Small intestine (tissue), 7 donors: ENCODE data around the gene MAP3K10. TPM values are rescaled to one million over a fixed set of nuclear protein-coding genes. Genes with fewer than 3 reads are reported as not detected.
A peak's percentile ranks its signal among the peaks of the same experiment; 100 is the strongest.

ENCODE experiments used
- DNase-seq, 2 donors: peaks; one replicate each; pipeline versions ENCODE4 v3.0.0 to v3.0.0-alpha.2; 2013
- FAIRE-seq: peaks from 2 replicates; lab custom pipeline; 2012; peaks lifted over from hg19 to GRCh38; lab: Jason Lieb, UNC
- H3K27ac ChIP-seq, 3 donors: one replicate each; pipeline ENCODE4 v1.5.1; 2013; ENCODE audit warnings: low read length in 2 of 3, mild to moderate bottlenecking in 2 of 3, control low read depth in 1 of 3, inconsistent platforms in 1 of 3, low read depth in 1 of 3, moderate library complexity in 1 of 3
- H3K27me3 ChIP-seq, 3 donors: one replicate each; pipeline ENCODE4 v1.6.1; 2013; ENCODE audit warnings: low read length in 3 of 3, inconsistent platforms in 1 of 3; ENCODE audit not compliant: control insufficient read depth in 3 of 3, insufficient read depth in 3 of 3
- H3K36me3 ChIP-seq, 3 donors: one replicate each; pipeline ENCODE4 v1.6.1; 2013; ENCODE audit warnings: low read length in 3 of 3, inconsistent platforms in 1 of 3, low read depth in 1 of 3, mild to moderate bottlenecking in 1 of 3, moderate library complexity in 1 of 3; ENCODE audit not compliant: control insufficient read depth in 3 of 3, insufficient read depth in 2 of 3
- H3K4me1 ChIP-seq, 3 donors: one replicate each; pipeline ENCODE4 v1.6.1; 2013; ENCODE audit warnings: low read length in 2 of 3, inconsistent platforms in 1 of 3, low read depth in 1 of 3, mild to moderate bottlenecking in 1 of 3, moderate library complexity in 1 of 3; ENCODE audit not compliant: control insufficient read depth in 3 of 3, insufficient read depth in 2 of 3
- H3K4me3 ChIP-seq, 3 donors: one replicate each; pipeline ENCODE4 v1.5.1; 2013; ENCODE audit warnings: low read length in 3 of 3, control low read depth in 1 of 3, inconsistent platforms in 1 of 3, low read depth in 1 of 3, mild to moderate bottlenecking in 1 of 3, moderate library complexity in 1 of 3
- H3K9me3 ChIP-seq, 2 donors: one replicate each; pipeline ENCODE4 v1.6.1; 2013; ENCODE audit warnings: low read depth in 1 of 2, low read length in 1 of 2; ENCODE audit not compliant: control insufficient read depth in 2 of 2, insufficient read depth in 1 of 2
- WGBS, 3 donors: extraction: QIAGEN DNeasy Blood & Tissue Kit; methylation state at CpG; one replicate each; pipeline ENCODE4 v1.1.7; 2013; 5-methylcytosine and 5-hydroxymethylcytosine counted together
- polyA plus RNA-seq, 4 donors: library from polyadenylated mRNA; stranded (reverse) in 3 of 4; unstranded in 1 of 4; fragments of 200-250 nt in 3 of 4; fragments of 120-200 nt in 1 of 4; gene quantifications; one replicate each; pipeline versions ENCODE4 v1.2.1 to v1.2.3, GENCODE V29; 2013
- donor health status: healthy with polysubstance abuse.
- donor health status: control.
- donor health status: control.
- donor health status: Bipolar disorder and iron deficiency.
- donor health status: healthy.

The MAP3K10 gene
- polyA plus RNA-seq, 4 donors = 5.4 to 9.7 (median 6.9) TPM

- Histone ChIP-seq H3K4me3 (no peak overlapping the region), H3K9me3 (no peaks in the 10 kb centered on the region), H3K4me1 (no peaks in the 10 kb centered on the region), H3K27ac (no peak overlapping the region), H3K36me3 (no peaks in the 10 kb centered on the region), H3K27me3 (peaks cover 0 to 2% (median 2%) of the 10 kb centered on the region in 3 donors)
- FAIRE-seq = no peak
- 62 to 77% (median 69%) methylated on average over 20 to 21 of the region's 21 CpGs for WGBS, 3 donors
- DNase-seq = no peak
Measured at GRCh38 chr19:40147693-40148347, 43.4 kb upstream of the MAP3K10 start.

- Histone ChIP-seq H3K36me3 (no peaks in the 10 kb centered on the region), H3K9me3 (no peaks in the 10 kb centered on the region), H3K27me3 (peaks cover 0 to 2% (median 2%) of the 10 kb centered on the region in 3 donors), H3K4me1 (no peaks in the 10 kb centered on the region), H3K27ac (no peak overlapping the region), H3K4me3 (no peak overlapping the region)
- 83 to 95% (median 94%) methylated on average over 3 of the region's 3 CpGs for WGBS, 3 donors
- DNase-seq = no peak
- FAIRE-seq = no peak
Measured at GRCh38 chr19:40149501-40149900, 41.7 kb upstream of the MAP3K10 start.

GRCh38 chr19:40150170-40150569 lies 41.1 kb upstream of the MAP3K10 start:
- Histone ChIP-seq H3K36me3 (no peaks in the 10 kb centered on the region), H3K27me3 (peaks cover 0 to 2% (median 2%) of the 10 kb centered on the region in 3 donors), H3K4me3 (no peak overlapping the region), H3K9me3 (no peaks in the 10 kb centered on the region), H3K4me1 (no peaks in the 10 kb centered on the region), H3K27ac (no peak overlapping the region)
- FAIRE-seq = no peak
- DNase-seq = no peak
- 65 to 86% (median 72%) methylated on average over 5 of the region's 5 CpGs for WGBS, 3 donors

- H3K9me3 ChIP-seq = no peaks in the 10 kb centered on the region
- no peak overlapping the region for H3K27ac ChIP-seq
- H3K4me3 ChIP-seq = no peak overlapping the region
- H3K36me3 ChIP-seq = no peaks in the 10 kb centered on the region
- H3K27me3 ChIP-seq = peaks cover 0 to 2% (median 0%) of the 10 kb centered on the region in 3 donors
- H3K4me1 ChIP-seq = no peaks in the 10 kb centered on the region
- DNase-seq (no peak), FAIRE-seq (no peak)
- 62 to 78% (median 72%) methylated on average over 11 of the region's 11 CpGs for WGBS, 3 donors
Measured at GRCh38 chr19:40154121-40154680, 37.0 kb upstream of the MAP3K10 start.

- DNase-seq = peak in 1 of 2 donors; percentile 13
- Histone ChIP-seq H3K9me3 (no peaks in the 10 kb centered on the region), H3K36me3 (no peaks in the 10 kb centered on the region), H3K4me1 (no peaks in the 10 kb centered on the region), H3K4me3 (no peak overlapping the region), H3K27me3 (no peaks in the 10 kb centered on the region), H3K27ac (no peak overlapping the region)
- 58 to 66% (median 62%) methylated on average over 8 of the region's 8 CpGs for WGBS, 3 donors
- no peak for FAIRE-seq
Measured at GRCh38 chr19:40155749-40156265, 35.4 kb upstream of the MAP3K10 start.

- H3K4me1 ChIP-seq = no peaks in the 10 kb centered on the region
- H3K4me3 ChIP-seq = no peak overlapping the region
- FAIRE-seq (no peak), DNase-seq (no peak)
- no peaks in the 10 kb centered on the region for H3K36me3 ChIP-seq
- no peaks in the 10 kb centered on the region for H3K27me3 ChIP-seq
- no peaks in the 10 kb centered on the region for H3K9me3 ChIP-seq
- no peak overlapping the region for H3K27ac ChIP-seq
- 62 to 84% (median 83%) methylated on average over 6 of the region's 6 CpGs for WGBS, 3 donors
Measured at GRCh38 chr19:40157059-40157458, 34.2 kb upstream of the MAP3K10 start.

- no peak overlapping the region for H3K27ac ChIP-seq
- no peaks in the 10 kb centered on the region for H3K4me1 ChIP-seq
- FAIRE-seq (no peak), DNase-seq (no peak)
- H3K9me3 ChIP-seq = no peaks in the 10 kb centered on the region
- H3K4me3 ChIP-seq = no peak overlapping the region
- no peaks in the 10 kb centered on the region for H3K36me3 ChIP-seq
- no peaks in the 10 kb centered on the region for H3K27me3 ChIP-seq
- 81 to 88% (median 84%) methylated on average over 5 of the region's 5 CpGs for WGBS, 3 donors
Measured at GRCh38 chr19:40159744-40160143, 31.5 kb upstream of the MAP3K10 start.

GRCh38 chr19:40162104-40162503 lies 29.1 kb upstream of the MAP3K10 start:
- Histone ChIP-seq H3K27ac (no peak overlapping the region), H3K4me1 (no peaks in the 10 kb centered on the region), H3K4me3 (no peak overlapping the region), H3K9me3 (no peaks in the 10 kb centered on the region), H3K27me3 (no peaks in the 10 kb centered on the region), H3K36me3 (no peaks in the 10 kb centered on the region)
- FAIRE-seq (no peak), DNase-seq (no peak)
- 87 to 90% (median 89%) methylated on average over 3 of the region's 3 CpGs for WGBS, 3 donors
